ENCODE results near the gene SLC7A6OS.

The SLC7A6OS gene

GRCh38 chr16:68265078-68265920, 45.4 kb downstream of the SLC7A6OS start:
- intact Hi-C loops (cut with DNase I), result no loop called here
- DNase-seq, result peak in 32 of 42 donors; percentile 13 to 62 (median 37)

- intact Hi-C loops (cut with DNase I), result no loop called here
- peak; percentile 44 to 89 (median 79) for DNase-seq
These were observed 46.3 kb downstream of the SLC7A6OS start, which contains the start of gene SLC7A6 for GRCh38 chr16:68264128-68265077. Gene SLC7A6, plus strand, starts transcription at chr16:68264526. Its CDS starts 10,201 bp downstream, at chr16:68274727.

- intact Hi-C loops (cut with DNase I), result no loop called here
- DNase-seq, result no peak
These were observed 47.1 kb downstream of the SLC7A6OS start for GRCh38 chr16:68263559-68264127.

- intact Hi-C loops (cut with DNase I), result no loop called here
- no peak for DNase-seq
These were observed 51.5 kb downstream of the SLC7A6OS start for GRCh38 chr16:68259007-68259825.

GRCh38 chr16:68257906-68258800, 52.6 kb downstream of the SLC7A6OS start:
- intact Hi-C loops (cut with DNase I), result no loop called here
- no peak for DNase-seq

- intact Hi-C loops (cut with DNase I), result no loop called here
- DNase-seq, result no peak
These were observed 53.4 kb downstream of the SLC7A6OS start for GRCh38 chr16:68257251-68257905.

- intact Hi-C loops (cut with DNase I), result no loop called here
- DNase-seq, result no peak
These were observed 55.0 kb downstream of the SLC7A6OS start for GRCh38 chr16:68255712-68256111.

GRCh38 chr16:68253721-68254120, 57.0 kb downstream of the SLC7A6OS start:
- intact Hi-C loops (cut with DNase I), result no loop called here
- DNase-seq, result no peak

- intact Hi-C loops (cut with DNase I), result no loop called here
- no peak for DNase-seq
These were observed 58.4 kb downstream of the SLC7A6OS start for GRCh38 chr16:68252383-68252782.

- intact Hi-C loops (cut with DNase I), result no loop called here
- no peak for DNase-seq
These were observed 58.9 kb downstream of the SLC7A6OS start for GRCh38 chr16:68251832-68252231.

- DNase-seq, result no peak
- intact Hi-C loops (cut with DNase I), result no loop called here
These were observed 59.8 kb downstream of the SLC7A6OS start for GRCh38 chr16:68250951-68251350.

GRCh38 chr16:68249371-68249770, 61.4 kb downstream of the SLC7A6OS start:
- intact Hi-C loops (cut with DNase I), result loop anchor here (5.0 kb wide), 2 partner anchors 63 to 83 kb away; partner anchors contain the start of genes PRMT7 and SLC7A6OS
- DNase-seq, result no peak
